Activated T-cell treated with anti-CD3 and anti-CD28 coated beads for 4 hours (primary cell): ENCODE results near the gene SYNM.
"Not testable (repeated sequence)": the region's sequence is repeated elsewhere in the genome, so short reads cannot be mapped to it uniquely, and the experiment has no call there.

Experiments used
- DNase-seq: peaks from one replicate; pipeline ENCODE4 v3.0.0-alpha.2; 2020

The SYNM gene

GRCh38 chr15:99104788-99105513 is at the start of gene SYNM:
SYNM (plus strand) TSS chr15:99105080; CDS start chr15:99105200, 120 bp downstream.
- DNase-seq, result no peak

GRCh38 chr15:99055555-99056134 is 49.2 kb upstream of the SYNM start:
- DNase-seq, result no peak

GRCh38 chr15:99057020-99057419 is 47.9 kb upstream of the SYNM start:
- DNase-seq, result no peak

GRCh38 chr15:99057697-99058420 is 47.0 kb upstream of the SYNM start:
- DNase-seq, result no peak

- DNase-seq, result no peak
Measured at GRCh38 chr15:99058421-99058870, 46.4 kb upstream of the SYNM start.

GRCh38 chr15:99059010-99059981 is 45.6 kb upstream of the SYNM start:
- DNase-seq, result peak; percentile 7

- not testable (repeated sequence) for DNase-seq
Measured at GRCh38 chr15:99060186-99060585, 44.7 kb upstream of the SYNM start.

GRCh38 chr15:99062226-99062625 is 42.7 kb upstream of the SYNM start:
- no peak for DNase-seq

- DNase-seq, result no peak
Measured at GRCh38 chr15:99068186-99068585, 36.7 kb upstream of the SYNM start.

GRCh38 chr15:99070208-99070607 is 34.7 kb upstream of the SYNM start:
- DNase-seq, result no peak

GRCh38 chr15:99071091-99071680 is 33.7 kb upstream of the SYNM start:
- DNase-seq, result no peak

GRCh38 chr15:99073008-99073717 is 31.7 kb upstream of the SYNM start:
- no peak for DNase-seq

GRCh38 chr15:99074446-99074845 is 30.4 kb upstream of the SYNM start:
- no peak for DNase-seq

- DNase-seq, result not testable (repeated sequence)
Measured at GRCh38 chr15:99075059-99075652, 29.7 kb upstream of the SYNM start.

GRCh38 chr15:99076109-99076508 is 28.8 kb upstream of the SYNM start:
- no peak for DNase-seq

- DNase-seq, result peak; percentile 20
Measured at GRCh38 chr15:99076555-99077308, 28.1 kb upstream of the SYNM start.

GRCh38 chr15:99082798-99083197 is 22.1 kb upstream of the SYNM start:
- no peak for DNase-seq

GRCh38 chr15:99084965-99085364 is 19.9 kb upstream of the SYNM start:
- DNase-seq, result no peak

- no peak for DNase-seq
Measured at GRCh38 chr15:99085413-99086326, 19.2 kb upstream of the SYNM start.
